ENCODE data around the gene DLL3.

DLL3 gene

GRCh38 chr19:39525205-39525604 lies 26.5 kb downstream of the DLL3 start:
- H3K4me3 ChIP-seq (ENCODE audit: low read depth, low read length): no peak overlapping the region
- DNase-seq (ENCODE audit: low read depth): no peak
- no peak for TF ChIP-seq CTCF (IDR thresholded peaks at IDR 0.05; ENCODE audit: insufficient read depth, low read depth, low read length, missing control alignments)

- DNase-seq (ENCODE audit: low read depth): no peak
- no peak for TF ChIP-seq CTCF (IDR thresholded peaks at IDR 0.05; ENCODE audit: insufficient read depth, low read depth, low read length, missing control alignments)
Observed at GRCh38 chr19:39531834-39532232, 33.1 kb downstream of the DLL3 start.

GRCh38 chr19:39532233-39533002 lies 33.7 kb downstream of the DLL3 start, which contains the start of gene EID2B:
TSS of gene EID2B (minus strand) at chr19:39532852. CDS start at chr19:39532802, 50 bp downstream.
- peak; percentile 100 for TF ChIP-seq CTCF (IDR thresholded peaks at IDR 0.05; ENCODE audit: insufficient read depth, low read depth, low read length, missing control alignments)
- peak within 1 kb of the TSS; percentile 76 for H3K4me3 ChIP-seq (ENCODE audit: low read depth, low read length)
- peak; percentile 98 for DNase-seq (ENCODE audit: low read depth)

More at GRCh38 chr19:39531834-39532232, 33.1 kb downstream of the DLL3 start:
- peak overlapping the region; percentile 76 for H3K4me3 ChIP-seq (ENCODE audit: low read depth, low read length)

GRCh38 chr19:39533003-39533512 lies 34.3 kb downstream of the DLL3 start:
- no peak overlapping the region for H3K4me3 ChIP-seq (ENCODE audit: low read depth, low read length)
- no peak for TF ChIP-seq CTCF (IDR thresholded peaks at IDR 0.05; ENCODE audit: insufficient read depth, low read depth, low read length, missing control alignments)
- no peak for DNase-seq (ENCODE audit: low read depth)

- DNase-seq (ENCODE audit: low read depth): no peak
- TF ChIP-seq CTCF (IDR thresholded peaks at IDR 0.05; ENCODE audit: insufficient read depth, low read depth, low read length, missing control alignments): no peak
- no peak overlapping the region for H3K4me3 ChIP-seq (ENCODE audit: low read depth, low read length)
Observed at GRCh38 chr19:39533791-39534190, 35.0 kb downstream of the DLL3 start.

- peak; percentile 25 for DNase-seq (ENCODE audit: low read depth)
- peak overlapping the region; percentile 89 for H3K4me3 ChIP-seq (ENCODE audit: low read depth, low read length)
- no peak for TF ChIP-seq CTCF (IDR thresholded peaks at IDR 0.05; ENCODE audit: insufficient read depth, low read depth, low read length, missing control alignments)
Observed at GRCh38 chr19:39539165-39539517, 40.4 kb downstream of the DLL3 start.

Data from GM12865 (cell line).